ENCODE measurements around the gene LBX1. TPM values are rescaled to one million over a fixed set of nuclear protein-coding genes. Genes with fewer than 3 reads are reported as not detected.

The LBX1 gene
- total RNA-seq, 1 experiment from 2014 or later = not detected

DNA sequence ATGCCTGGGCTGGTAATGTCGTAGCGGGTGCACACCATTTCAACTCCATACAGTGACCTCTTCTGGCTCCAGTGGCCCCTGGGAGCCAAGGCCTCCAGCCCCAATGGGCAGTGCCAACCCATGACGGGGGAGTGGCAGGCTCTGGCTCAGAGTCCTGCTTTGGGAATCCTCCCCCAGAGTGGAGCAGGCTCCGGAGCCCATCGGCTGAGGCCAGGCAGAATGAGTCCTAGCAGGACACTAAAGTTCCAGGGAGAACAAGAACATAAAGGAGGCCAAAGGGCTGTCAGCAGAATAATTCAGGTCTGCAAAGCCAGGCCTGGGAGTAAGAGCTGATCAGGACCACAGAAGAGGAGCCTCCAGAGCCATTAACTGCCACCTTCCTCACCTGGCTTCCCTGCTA is 33.3 kb downstream of the LBX1 start:
- H3K9me3 Mint-ChIP-seq (ENCODE audit: low read depth, unreplicated experiment) = no peaks in the 10 kb centered on the region
- DNase-seq = no peak
- H3K27ac Mint-ChIP-seq (ENCODE audit: unreplicated experiment) = no peak overlapping the region
- TF ChIP-seq, protein P1, sequence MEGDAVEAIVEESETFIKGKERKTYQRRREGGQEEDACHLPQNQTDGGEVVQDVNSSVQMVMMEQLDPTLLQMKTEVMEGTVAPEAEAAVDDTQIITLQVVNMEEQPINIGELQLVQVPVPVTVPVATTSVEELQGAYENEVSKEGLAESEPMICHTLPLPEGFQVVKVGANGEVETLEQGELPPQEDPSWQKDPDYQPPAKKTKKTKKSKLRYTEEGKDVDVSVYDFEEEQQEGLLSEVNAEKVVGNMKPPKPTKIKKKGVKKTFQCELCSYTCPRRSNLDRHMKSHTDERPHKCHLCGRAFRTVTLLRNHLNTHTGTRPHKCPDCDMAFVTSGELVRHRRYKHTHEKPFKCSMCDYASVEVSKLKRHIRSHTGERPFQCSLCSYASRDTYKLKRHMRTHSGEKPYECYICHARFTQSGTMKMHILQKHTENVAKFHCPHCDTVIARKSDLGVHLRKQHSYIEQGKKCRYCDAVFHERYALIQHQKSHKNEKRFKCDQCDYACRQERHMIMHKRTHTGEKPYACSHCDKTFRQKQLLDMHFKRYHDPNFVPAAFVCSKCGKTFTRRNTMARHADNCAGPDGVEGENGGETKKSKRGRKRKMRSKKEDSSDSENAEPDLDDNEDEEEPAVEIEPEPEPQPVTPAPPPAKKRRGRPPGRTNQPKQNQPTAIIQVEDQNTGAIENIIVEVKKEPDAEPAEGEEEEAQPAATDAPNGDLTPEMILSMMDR (IDR thresholded peaks at IDR 0.05; ENCODE audit: unreplicated experiment) = no peak
- CTCF ChIA-PET = interaction anchor here (0.6 kb wide), 1 partner anchor 48 kb away, joined by 3 read pairs; no protein-coding TSS in a partner anchor
- intact Hi-C loops (cut with micrococcal nuclease; ENCODE audit: unreplicated experiment) = no loop called here
- no peaks in the 10 kb centered on the region for H3K36me3 Mint-ChIP-seq (ENCODE audit: insufficient read depth, unreplicated experiment)
- H3K27me3 Mint-ChIP-seq (ENCODE audit: unreplicated experiment) = peaks cover 58% of the 10 kb centered on the region
- peaks cover 4% of the 10 kb centered on the region for H3K4me1 Mint-ChIP-seq (ENCODE audit: low read depth, unreplicated experiment)
- no peak overlapping the region for H3K4me3 Mint-ChIP-seq (ENCODE audit: low read depth, unreplicated experiment)
- BruUV-seq (replicated peaks) = no TSS peak

DNA sequence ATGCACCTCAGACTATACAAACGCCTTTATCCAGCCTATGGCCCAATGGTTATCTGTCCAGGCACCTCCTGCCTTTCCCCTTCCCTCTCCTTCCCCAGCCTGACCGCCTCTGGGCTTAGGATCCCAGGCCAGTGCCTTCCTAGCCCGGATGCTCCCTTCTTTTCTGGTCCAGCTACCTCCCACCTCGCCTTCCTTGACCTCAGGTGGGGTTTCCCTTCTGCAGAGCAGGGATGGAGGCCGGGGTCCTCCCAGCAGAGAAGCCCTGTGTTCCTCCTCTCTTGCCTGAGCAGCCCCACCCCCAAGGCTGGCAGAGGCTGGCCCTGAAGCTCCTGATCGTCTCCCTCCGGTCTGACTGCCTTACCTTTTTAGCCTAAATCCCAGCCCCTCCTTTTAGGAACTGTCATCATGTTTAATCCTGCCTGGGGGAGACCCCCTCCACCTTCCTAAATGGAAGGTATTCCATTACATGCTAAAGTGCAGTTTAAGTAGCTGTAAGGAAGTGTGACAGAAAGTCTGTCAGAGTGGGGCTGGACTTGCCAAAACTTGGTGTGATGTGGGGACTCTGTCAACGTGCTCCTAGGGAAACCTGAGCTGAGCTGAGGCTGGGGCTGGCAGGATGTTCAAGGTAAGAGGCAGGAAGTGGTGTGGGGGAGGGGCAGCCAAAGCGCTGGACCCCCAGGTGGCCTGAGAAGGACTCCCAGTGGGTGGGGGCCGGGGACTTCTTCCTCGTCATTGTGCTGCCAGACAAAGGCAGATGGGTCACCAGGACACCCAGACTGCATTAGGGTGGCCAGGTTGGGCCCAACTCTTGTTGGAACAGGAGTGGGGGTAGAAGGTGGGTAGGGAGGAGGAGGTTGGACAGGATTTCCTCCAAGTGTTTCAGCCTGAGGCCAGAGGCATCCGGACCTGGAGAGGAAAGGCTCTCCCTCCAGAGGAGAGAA is 39.5 kb downstream of the LBX1 start:
- no peak overlapping the region for H3K27ac Mint-ChIP-seq (ENCODE audit: unreplicated experiment)
- TF ChIP-seq, protein P1 (IDR thresholded peaks at IDR 0.05; ENCODE audit: unreplicated experiment) = no peak
- no peaks in the 10 kb centered on the region for H3K36me3 Mint-ChIP-seq (ENCODE audit: insufficient read depth, unreplicated experiment)

DNA sequence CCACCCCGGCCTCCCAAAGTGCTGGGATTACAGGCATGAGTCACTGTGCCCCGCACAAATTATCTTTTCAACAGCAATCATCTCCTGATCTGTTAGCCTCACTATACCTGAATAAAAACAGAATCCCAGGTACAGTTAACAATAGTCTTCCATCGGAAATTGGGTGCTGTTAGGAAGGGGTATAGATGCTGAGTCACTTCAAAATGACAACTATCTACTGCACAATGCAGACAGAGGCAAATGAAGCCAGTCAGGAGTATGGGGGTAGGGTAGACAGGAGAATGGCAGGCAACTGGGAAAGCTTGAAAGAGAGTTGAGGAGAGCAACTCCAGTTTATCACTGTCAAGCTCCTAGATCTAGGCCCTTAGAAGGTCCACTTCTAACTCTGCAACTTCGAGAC is 40.3 kb downstream of the LBX1 start:
- Mint-ChIP-seq H3K36me3 (ENCODE audit: insufficient read depth, unreplicated experiment) (no peaks in the 10 kb centered on the region), H3K4me3 (ENCODE audit: low read depth, unreplicated experiment) (no peak overlapping the region), H3K27ac (ENCODE audit: unreplicated experiment) (no peak overlapping the region), H3K9me3 (ENCODE audit: low read depth, unreplicated experiment) (no peaks in the 10 kb centered on the region), H3K4me1 (ENCODE audit: low read depth, unreplicated experiment) (peaks cover 8% of the 10 kb centered on the region), H3K27me3 (ENCODE audit: unreplicated experiment) (peaks cover 28% of the 10 kb centered on the region)
- BruUV-seq (replicated peaks) = no TSS peak
- CTCF ChIA-PET = no interaction called here
- DNase-seq = no peak
- TF ChIP-seq, protein P1 (IDR thresholded peaks at IDR 0.05; ENCODE audit: unreplicated experiment) = no peak
- intact Hi-C loops (cut with micrococcal nuclease; ENCODE audit: unreplicated experiment) = no loop called here

More for the DNA sequence above, 39.5 kb downstream of the LBX1 start:
- CTCF ChIA-PET = interaction anchor here (0.6 kb wide), 1 partner anchor 388 kb away, joined by 3 read pairs; no protein-coding TSS in a partner anchor
- H3K9me3 Mint-ChIP-seq (ENCODE audit: low read depth, unreplicated experiment) = no peaks in the 10 kb centered on the region
- peaks cover 8% of the 10 kb centered on the region for H3K4me1 Mint-ChIP-seq (ENCODE audit: low read depth, unreplicated experiment)
- DNase-seq = no peak
- intact Hi-C loops (cut with micrococcal nuclease; ENCODE audit: unreplicated experiment) = no loop called here
- peaks cover 28% of the 10 kb centered on the region for H3K27me3 Mint-ChIP-seq (ENCODE audit: unreplicated experiment)
- H3K4me3 Mint-ChIP-seq (ENCODE audit: low read depth, unreplicated experiment) = no peak overlapping the region
- no TSS peak for BruUV-seq (replicated peaks)

DNA sequence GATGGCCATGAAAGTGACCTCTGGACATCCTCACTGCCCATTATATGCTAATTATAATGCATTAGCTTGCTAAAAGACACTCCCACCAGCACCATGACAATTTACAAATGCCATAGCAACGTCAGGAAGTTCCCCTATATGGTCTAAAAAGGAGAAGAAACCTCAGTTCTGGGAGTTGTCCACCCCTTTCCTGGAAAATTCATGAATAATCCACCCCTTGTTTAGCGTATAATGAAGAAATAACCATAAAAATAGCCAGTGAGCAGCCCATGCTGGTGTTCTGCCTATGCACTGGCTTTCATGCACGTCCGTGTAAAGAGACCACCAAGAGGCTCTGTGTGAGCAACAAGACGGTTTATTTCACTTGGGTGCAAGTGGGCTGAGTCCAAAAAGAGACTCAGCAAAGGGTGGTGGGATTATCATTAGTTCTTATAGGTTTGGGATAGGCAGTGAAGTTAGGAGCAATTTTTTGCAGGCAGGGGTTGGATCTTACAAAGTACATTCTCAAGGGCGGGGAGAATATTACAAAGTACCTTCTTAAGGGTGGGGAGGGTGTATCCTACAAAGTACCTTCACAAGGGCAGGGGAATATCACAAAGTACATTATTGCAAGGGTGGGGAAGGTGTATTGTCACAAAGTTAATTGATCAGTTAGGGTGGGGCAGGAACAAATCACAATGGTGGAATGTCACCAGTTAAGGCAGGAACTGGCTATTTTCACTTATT is 45.6 kb downstream of the LBX1 start:
- BruUV-seq (replicated peaks) = no TSS peak
- CTCF ChIA-PET = no interaction called here
- Mint-ChIP-seq H3K4me3 (ENCODE audit: low read depth, unreplicated experiment) (no peak overlapping the region), H3K36me3 (ENCODE audit: insufficient read depth, unreplicated experiment) (no peaks in the 10 kb centered on the region), H3K27me3 (ENCODE audit: unreplicated experiment) (peaks cover 36% of the 10 kb centered on the region), H3K27ac (ENCODE audit: unreplicated experiment) (no peak overlapping the region), H3K9me3 (ENCODE audit: low read depth, unreplicated experiment) (no peaks in the 10 kb centered on the region), H3K4me1 (ENCODE audit: low read depth, unreplicated experiment) (no peaks in the 10 kb centered on the region)
- intact Hi-C loops (cut with micrococcal nuclease; ENCODE audit: unreplicated experiment) = no loop called here
- TF ChIP-seq, protein P1 (IDR thresholded peaks at IDR 0.05; ENCODE audit: unreplicated experiment) = no peak
- DNase-seq = no peak
